GM10847 (cell line): Measurements from ENCODE around the gene HOXC9.

ENCODE experiments used
- POLR2A ChIP-seq: IDR thresholded peaks from 2 replicates; pipeline ENCODE4 v1.6.1; 2011; ENCODE audit not compliant: insufficient read length; ENCODE audit errors: extremely low read depth

The HOXC9 gene

GRCh38 chr12:53998900-53999236 is 1.1 kb upstream of the HOXC9 start:
- no peak for TF ChIP-seq POLR2A

- no peak for TF ChIP-seq POLR2A
These were observed 324 bp upstream of the HOXC9 start for GRCh38 chr12:53999559-54000115.

GRCh38 chr12:54001283-54002187 is 1.6 kb downstream of the HOXC9 start:
- no peak for TF ChIP-seq POLR2A

GRCh38 chr12:54002278-54002914 is 2.4 kb downstream of the HOXC9 start:
- no peak for TF ChIP-seq POLR2A

- no peak for TF ChIP-seq POLR2A
These were observed 3.0 kb downstream of the HOXC9 start for GRCh38 chr12:54002915-54003389.

- no peak for TF ChIP-seq POLR2A
These were observed 3.7 kb downstream of the HOXC9 start for GRCh38 chr12:54003625-54004024.

- TF ChIP-seq POLR2A: no peak
These were observed 4.3 kb downstream of the HOXC9 start for GRCh38 chr12:54004063-54004840.

- no peak for TF ChIP-seq POLR2A
These were observed 5.0 kb downstream of the HOXC9 start for GRCh38 chr12:54004841-54005530.

- no peak for TF ChIP-seq POLR2A
These were observed 5.5 kb downstream of the HOXC9 start for GRCh38 chr12:54005531-54005852.

- no peak for TF ChIP-seq POLR2A
These were observed 6.0 kb downstream of the HOXC9 start for GRCh38 chr12:54005853-54006558.

GRCh38 chr12:54006559-54007220 is 6.7 kb downstream of the HOXC9 start:
- TF ChIP-seq POLR2A: no peak

- no peak for TF ChIP-seq POLR2A
These were observed 7.7 kb downstream of the HOXC9 start for GRCh38 chr12:54007538-54008259.

GRCh38 chr12:54008260-54008552 is 8.2 kb downstream of the HOXC9 start:
- no peak for TF ChIP-seq POLR2A
